Peyer's patch (tissue), 4 donors: Measurements from ENCODE around the gene IGIP. TPM values are rescaled to one million over a fixed set of nuclear protein-coding genes. Genes with fewer than 3 reads are reported as not detected.
A peak's percentile ranks its signal among the peaks of the same experiment; 100 is the strongest.

Experiments used
- DNase-seq, 3 donors: peaks; one replicate each; pipeline ENCODE4 v3.0.0-alpha.2; 2017 to 2019
- H3K27ac ChIP-seq, 4 donors: fragments of 200-600 bp; sonication (generic); one replicate each; pipeline ENCODE4 v1.5.1; 2016 to 2019
- H3K27me3 ChIP-seq, 2 donors: fragments of 200-600 bp; sonication (generic); one replicate each; pipeline ENCODE4 v1.5.1; 2019
- H3K36me3 ChIP-seq, 3 donors: fragments of 200-600 bp; sonication (generic); one replicate each; pipeline ENCODE4 v1.5.1; 2016 to 2019
- H3K4me1 ChIP-seq, 4 donors: fragments of 200-600 bp; sonication (generic); one replicate each; pipeline ENCODE4 v1.5.1; 2016 to 2019
- H3K4me3 ChIP-seq, 4 donors: fragments of 200-600 bp; sonication (generic); 1 replicate in 3 of 4; 2 replicates in 1 of 4; pipeline ENCODE4 v1.5.1; 2016 to 2019; ENCODE audit warnings: mild to moderate bottlenecking in 1 of 4
- H3K9me3 ChIP-seq, 4 donors: fragments of 200-600 bp; sonication (generic); one replicate each; pipeline ENCODE4 v1.5.1; 2016 to 2019; ENCODE audit warnings: mild to moderate bottlenecking in 1 of 4
- POLR2A ChIP-seq, 2 donors: fragments of 450-650 bp; IDR thresholded peaks; one replicate each; pipeline ENCODE4 v1.5.1; 2017; ENCODE audit warnings: antibody characterized with exemption in 2 of 2, mild to moderate bottlenecking in 2 of 2, moderate library complexity in 2 of 2
- total RNA-seq, 4 donors: library from RNA; depleted of rRNA; stranded (reverse); fragments of >200 nt; gene quantifications; one replicate each; pipeline ENCODE4 v1.1.0, GENCODE V29; 2016
- TF ChIP-seq, protein P1 (sequence below), 6 experiments: fragments of 450-650 bp in 4 of 6; fragments of 200-600 bp in 2 of 6; sonication (generic) in 1 of 6; IDR thresholded peaks; one replicate each; pipeline ENCODE4 v1.5.1; 2017 to 2019; ENCODE audit warnings: antibody characterized with exemption in 6 of 6, mild to moderate bottlenecking in 3 of 6, moderate library complexity in 1 of 6

IGIP gene
- total RNA-seq, 4 donors from 2014 or later = 10.2 to 16.5 (median 12.4) TPM

DNA sequence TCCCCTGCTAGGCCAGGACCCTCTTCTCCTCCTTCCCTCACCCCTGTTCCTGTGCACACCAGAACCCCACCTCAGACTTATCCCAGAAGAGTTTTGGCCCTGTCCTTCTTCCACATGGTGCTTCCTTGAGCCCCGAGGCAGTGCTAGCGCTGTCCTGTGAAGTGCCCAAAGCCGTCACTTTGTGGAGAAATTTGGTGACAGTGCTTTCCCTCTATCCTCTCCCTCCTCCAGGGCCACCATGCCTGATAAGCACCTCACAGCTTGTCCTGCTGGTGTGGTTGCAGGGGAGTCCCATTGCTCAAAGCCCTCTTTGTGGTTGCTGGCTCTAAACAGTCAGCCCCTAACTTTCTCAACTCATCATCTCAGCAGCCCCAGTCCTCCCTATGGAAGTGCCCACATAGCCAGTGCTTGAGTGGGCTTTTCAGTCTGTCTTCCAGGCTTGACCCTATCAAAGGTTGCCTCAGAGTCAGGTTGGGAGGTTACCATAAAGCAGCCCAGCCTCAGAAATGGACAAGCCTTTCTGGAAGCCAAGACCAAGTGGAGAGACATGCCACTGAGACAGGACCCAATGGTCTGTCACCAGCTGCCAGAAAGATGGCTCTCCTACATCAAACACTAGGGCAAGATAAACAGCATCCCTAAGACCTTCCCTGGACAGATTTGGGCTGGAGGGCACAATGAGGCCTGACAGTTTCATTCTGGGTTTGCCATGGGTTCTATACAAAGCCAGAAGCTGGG is 18.0 kb downstream of the IGIP start:
- Histone ChIP-seq H3K4me3 (no peak overlapping the region), H3K27me3 (no peaks in the 10 kb centered on the region), H3K4me1 (peaks cover 13 to 26% (median 14%) of the 10 kb centered on the region in 4 donors), H3K27ac (peak overlapping the region in 3 of 4 donors; percentile 13 to 82 (median 37)), H3K9me3 (no peaks in the 10 kb centered on the region), H3K36me3 (no peaks in the 10 kb centered on the region)
- TF ChIP-seq, protein P1, sequence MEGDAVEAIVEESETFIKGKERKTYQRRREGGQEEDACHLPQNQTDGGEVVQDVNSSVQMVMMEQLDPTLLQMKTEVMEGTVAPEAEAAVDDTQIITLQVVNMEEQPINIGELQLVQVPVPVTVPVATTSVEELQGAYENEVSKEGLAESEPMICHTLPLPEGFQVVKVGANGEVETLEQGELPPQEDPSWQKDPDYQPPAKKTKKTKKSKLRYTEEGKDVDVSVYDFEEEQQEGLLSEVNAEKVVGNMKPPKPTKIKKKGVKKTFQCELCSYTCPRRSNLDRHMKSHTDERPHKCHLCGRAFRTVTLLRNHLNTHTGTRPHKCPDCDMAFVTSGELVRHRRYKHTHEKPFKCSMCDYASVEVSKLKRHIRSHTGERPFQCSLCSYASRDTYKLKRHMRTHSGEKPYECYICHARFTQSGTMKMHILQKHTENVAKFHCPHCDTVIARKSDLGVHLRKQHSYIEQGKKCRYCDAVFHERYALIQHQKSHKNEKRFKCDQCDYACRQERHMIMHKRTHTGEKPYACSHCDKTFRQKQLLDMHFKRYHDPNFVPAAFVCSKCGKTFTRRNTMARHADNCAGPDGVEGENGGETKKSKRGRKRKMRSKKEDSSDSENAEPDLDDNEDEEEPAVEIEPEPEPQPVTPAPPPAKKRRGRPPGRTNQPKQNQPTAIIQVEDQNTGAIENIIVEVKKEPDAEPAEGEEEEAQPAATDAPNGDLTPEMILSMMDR (IDR thresholded peaks at IDR 0.05) = no peak
- TF ChIP-seq POLR2A (IDR thresholded peaks at IDR 0.05) = no peak
- no peak for DNase-seq

DNA sequence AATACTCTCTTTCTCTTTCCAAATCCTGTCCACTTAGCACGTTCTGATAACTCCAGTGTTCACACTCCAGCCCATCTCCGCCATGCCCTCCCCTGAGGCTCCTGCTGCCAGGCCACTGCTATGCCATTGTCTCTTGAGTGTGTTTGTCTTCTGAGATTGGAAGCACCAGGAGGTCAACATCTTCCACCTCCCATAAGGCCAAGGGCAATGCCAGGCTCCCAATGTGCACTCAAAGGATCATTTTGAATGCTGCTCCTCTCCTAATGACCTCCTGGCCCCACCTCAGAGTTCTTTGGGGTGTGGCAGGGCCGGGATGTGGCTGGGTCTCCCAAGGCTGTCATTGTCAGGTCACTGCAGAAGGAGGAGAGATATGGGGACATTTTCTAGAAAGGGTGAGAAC is 19.5 kb downstream of the IGIP start:
- Histone ChIP-seq H3K4me3 (peak overlapping the region in 1 of 4 donors; percentile 54), H3K27me3 (no peaks in the 10 kb centered on the region), H3K27ac (no peak overlapping the region), H3K4me1 (peaks cover 13 to 26% (median 14%) of the 10 kb centered on the region in 4 donors), H3K9me3 (no peaks in the 10 kb centered on the region), H3K36me3 (no peaks in the 10 kb centered on the region)
- no peak for TF ChIP-seq POLR2A (IDR thresholded peaks at IDR 0.05)
- TF ChIP-seq, protein P1 (IDR thresholded peaks at IDR 0.05) = no peak
- no peak for DNase-seq

DNA sequence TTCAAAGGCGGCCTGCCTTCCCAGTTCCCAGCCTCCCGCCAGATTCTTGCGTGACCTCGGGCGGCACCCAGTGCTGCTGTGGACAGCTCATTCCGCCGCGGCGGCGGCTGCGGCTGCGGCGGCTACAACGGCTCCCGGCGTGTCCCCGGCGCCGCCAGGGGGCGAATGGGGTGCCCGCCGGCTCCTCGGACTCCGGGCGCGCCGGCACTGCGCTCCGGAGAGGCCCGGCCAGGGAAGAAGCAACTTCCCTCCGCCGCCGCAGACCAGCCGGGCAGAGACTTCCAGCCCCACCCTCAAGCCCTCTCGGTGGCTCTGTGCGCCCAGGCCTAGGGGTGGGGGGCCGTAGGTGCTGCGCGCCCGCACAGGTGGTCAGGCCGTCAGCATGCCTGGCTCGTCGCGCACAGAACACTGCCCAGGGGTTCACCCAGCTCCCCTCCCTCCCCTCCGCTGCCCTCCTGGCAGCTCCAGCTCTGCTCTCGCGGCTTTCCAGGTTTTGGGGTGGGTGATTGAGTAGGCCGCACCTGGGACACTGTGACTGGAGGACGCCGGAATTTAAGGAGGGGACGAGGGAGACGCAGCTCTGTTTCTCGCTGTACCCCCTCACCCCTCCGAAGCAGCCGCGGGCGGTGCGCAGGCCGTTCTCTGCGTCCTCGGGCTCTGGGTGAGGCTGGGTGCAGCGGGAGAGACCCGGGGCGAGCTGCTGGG is 20.2 kb downstream of the IGIP start:
- Histone ChIP-seq H3K27ac (no peak overlapping the region), H3K4me1 (peaks cover 13 to 26% (median 14%) of the 10 kb centered on the region in 4 donors), H3K9me3 (no peaks in the 10 kb centered on the region), H3K36me3 (no peaks in the 10 kb centered on the region), H3K27me3 (no peaks in the 10 kb centered on the region), H3K4me3 (peak overlapping the region; percentile 27 to 60 (median 46))
- TF ChIP-seq, protein P1 (IDR thresholded peaks at IDR 0.05) = peak in 5 of 6 experiments; percentile 61 to 88 (median 81)
- no peak for TF ChIP-seq POLR2A (IDR thresholded peaks at IDR 0.05)
- DNase-seq = peak; percentile 35 to 87 (median 84)

DNA sequence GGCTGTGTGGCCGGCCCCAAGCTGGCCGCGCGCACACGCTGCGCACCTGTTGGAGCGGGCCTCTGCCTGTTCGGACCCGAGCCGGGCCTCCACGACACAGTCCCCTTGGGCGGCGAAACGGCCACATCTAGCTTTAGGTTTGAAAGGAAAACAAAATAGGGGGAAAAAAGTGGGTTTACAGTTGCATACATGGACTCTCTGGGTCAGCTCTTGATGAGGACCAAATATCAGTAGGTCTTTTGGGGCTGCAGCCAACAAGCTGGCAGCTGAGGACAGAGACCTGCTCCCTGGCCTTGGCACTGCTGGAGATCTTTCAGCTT is 20.7 kb downstream of the IGIP start:
- H3K4me1 ChIP-seq = peaks cover 13 to 26% (median 14%) of the 10 kb centered on the region in 4 donors
- H3K27ac ChIP-seq = no peak overlapping the region
- H3K36me3 ChIP-seq = no peaks in the 10 kb centered on the region
- H3K27me3 ChIP-seq = no peaks in the 10 kb centered on the region
- peak overlapping the region in 2 of 4 donors; percentile 54 to 60 for H3K4me3 ChIP-seq
- no peak for DNase-seq
- H3K9me3 ChIP-seq = no peaks in the 10 kb centered on the region
- TF ChIP-seq, protein P1 (IDR thresholded peaks at IDR 0.05) = no peak
- TF ChIP-seq POLR2A (IDR thresholded peaks at IDR 0.05) = no peak

DNA sequence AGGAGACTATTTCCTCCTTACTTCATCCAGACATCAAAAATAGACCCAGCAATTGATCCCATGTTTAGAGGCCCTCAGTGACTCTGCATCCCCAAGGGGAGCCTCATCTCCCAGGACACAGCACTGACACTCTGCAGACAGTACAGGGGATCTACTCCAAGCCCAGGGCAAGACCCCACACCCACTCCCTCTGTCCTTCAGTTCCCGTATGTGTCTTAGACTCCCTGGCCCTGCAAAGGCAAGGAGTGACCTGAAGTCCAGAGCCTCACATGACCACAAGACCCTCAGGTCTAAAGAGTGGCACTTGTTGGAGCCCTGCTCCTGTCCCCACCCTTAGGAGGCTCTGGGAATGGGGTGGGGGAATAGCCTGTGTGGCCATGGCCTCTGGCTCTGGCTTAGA is 21.7 kb downstream of the IGIP start:
- Histone ChIP-seq H3K9me3 (no peaks in the 10 kb centered on the region), H3K27ac (no peak overlapping the region), H3K27me3 (no peaks in the 10 kb centered on the region), H3K4me3 (no peak overlapping the region), H3K36me3 (no peaks in the 10 kb centered on the region), H3K4me1 (peaks cover 13 to 22% (median 14%) of the 10 kb centered on the region in 4 donors)
- TF ChIP-seq, protein P1 (IDR thresholded peaks at IDR 0.05) = no peak
- TF ChIP-seq POLR2A (IDR thresholded peaks at IDR 0.05) = no peak
- DNase-seq = no peak
